ENCODE results near the gene KRTAP5-9.
"Not testable (repeated sequence)": the region's sequence is repeated elsewhere in the genome, so short reads cannot be mapped to it uniquely, and the experiment has no call there.

KRTAP5-9 gene

GRCh38 chr11:71534711-71535608 lies 13.3 kb upstream of the KRTAP5-9 start:
- not testable (repeated sequence) for DNase-seq (ENCODE audit: low spot score)

- DNase-seq (ENCODE audit: low spot score) = no peak
Measured at GRCh38 chr11:71535825-71536224, 12.4 kb upstream of the KRTAP5-9 start.

GRCh38 chr11:71537537-71537936 lies 10.7 kb upstream of the KRTAP5-9 start:
- no peak for DNase-seq (ENCODE audit: low spot score)

- not testable (repeated sequence) for DNase-seq (ENCODE audit: low spot score)
Measured at GRCh38 chr11:71537977-71538665, 10.1 kb upstream of the KRTAP5-9 start, which contains the start of gene KRTAP5-8. Gene KRTAP5-8, plus strand, starts transcription at chr11:71538025. Its CDS starts 31 bp downstream, at chr11:71538056.

- no peak for DNase-seq (ENCODE audit: low spot score)
Measured at GRCh38 chr11:71538666-71538990, 9.6 kb upstream of the KRTAP5-9 start.

GRCh38 chr11:71539017-71539416 lies 9.2 kb upstream of the KRTAP5-9 start:
- DNase-seq (ENCODE audit: low spot score) = no peak

- not testable (repeated sequence) for DNase-seq (ENCODE audit: low spot score)
Measured at GRCh38 chr11:71539971-71540370, 8.2 kb upstream of the KRTAP5-9 start.

GRCh38 chr11:71540521-71541304 lies 7.5 kb upstream of the KRTAP5-9 start:
- DNase-seq (ENCODE audit: low spot score) = not testable (repeated sequence)

- DNase-seq (ENCODE audit: low spot score) = no peak
Measured at GRCh38 chr11:71542382-71542781, 5.8 kb upstream of the KRTAP5-9 start.

- no peak for DNase-seq (ENCODE audit: low spot score)
Measured at GRCh38 chr11:71542879-71543777, 5.1 kb upstream of the KRTAP5-9 start.

- DNase-seq (ENCODE audit: low spot score) = no peak
Measured at GRCh38 chr11:71543866-71544265, 4.4 kb upstream of the KRTAP5-9 start.

- DNase-seq (ENCODE audit: low spot score) = no peak
Measured at GRCh38 chr11:71544525-71545214, 3.5 kb upstream of the KRTAP5-9 start.

- no peak for DNase-seq (ENCODE audit: low spot score)
Measured at GRCh38 chr11:71545405-71545966, 2.7 kb upstream of the KRTAP5-9 start.

- no peak for DNase-seq (ENCODE audit: low spot score)
Measured at GRCh38 chr11:71548716-71549151, 514 bp downstream of the KRTAP5-9 start.

GRCh38 chr11:71551711-71552110 lies 3.5 kb downstream of the KRTAP5-9 start:
- no peak for DNase-seq (ENCODE audit: low spot score)

GRCh38 chr11:71554996-71555395 lies 6.8 kb downstream of the KRTAP5-9 start:
- no peak for DNase-seq (ENCODE audit: low spot score)

GRCh38 chr11:71555508-71555907 lies 7.3 kb downstream of the KRTAP5-9 start:
- no peak for DNase-seq (ENCODE audit: low spot score)

- DNase-seq (ENCODE audit: low spot score) = no peak
Measured at GRCh38 chr11:71556018-71556417, 7.8 kb downstream of the KRTAP5-9 start.

- no peak for DNase-seq (ENCODE audit: low spot score)
Measured at GRCh38 chr11:71557257-71557656, 9.0 kb downstream of the KRTAP5-9 start.

- peak; percentile 42 for DNase-seq (ENCODE audit: low spot score)
Measured at GRCh38 chr11:71558996-71559395, 10.8 kb downstream of the KRTAP5-9 start.

Measured in pons (tissue), 1 donor.